Measurements from ENCODE around the gene LRRIQ4.

The LRRIQ4 gene

DNA sequence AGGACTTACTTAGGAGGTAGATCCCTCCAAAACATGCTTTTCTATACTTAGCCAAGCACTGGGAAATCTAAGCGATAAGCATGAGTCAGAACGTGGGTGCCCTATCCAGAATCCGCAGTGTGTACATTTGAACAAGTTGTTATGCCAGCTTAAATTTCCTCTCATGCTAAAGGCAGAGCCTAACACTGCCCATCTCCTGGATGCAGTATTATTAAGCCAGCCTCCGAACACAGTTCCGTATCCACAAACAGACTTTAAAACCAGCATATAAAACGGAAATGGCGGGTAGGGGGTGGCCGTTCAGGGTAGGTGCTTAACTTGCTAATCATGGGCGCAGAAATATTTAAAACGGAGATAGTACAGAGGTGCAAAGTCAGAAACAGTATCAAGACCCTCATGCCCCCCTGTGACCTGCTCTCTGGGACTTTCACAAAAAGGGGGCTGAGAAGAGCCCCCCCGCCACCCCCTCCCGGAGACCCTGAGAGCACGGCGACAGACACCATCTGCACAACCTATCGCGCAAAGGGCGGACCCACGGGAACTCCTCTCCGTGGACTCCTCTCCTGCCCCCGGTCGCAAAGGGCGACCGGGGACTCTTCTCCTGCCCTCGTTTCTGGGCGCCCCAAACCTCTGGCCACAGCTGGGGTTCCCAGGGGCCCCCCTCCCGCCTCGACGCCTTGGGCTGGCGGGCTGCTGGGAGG, 889 bp upstream of the LRRIQ4 start:
- Histone ChIP-seq H3K4me3 (ENCODE audit: low read length) (peak overlapping the region; percentile 73), H3K4me2 (ENCODE audit: low read length) (peak overlapping the region; percentile 98), H3K4me1 (ENCODE audit: control insufficient read depth, low read length) (peaks cover 46% of the 10 kb centered on the region), H3K36me3 (ENCODE audit: control insufficient read depth, low read length) (peaks cover 3% of the 10 kb centered on the region; the same call in 1 of the 2 replicates), H3K79me2 (ENCODE audit: control insufficient read depth, low read length) (peaks cover 22% of the 10 kb centered on the region), H3K9me3 (ENCODE audit: control insufficient read depth, insufficient read depth, low read length) (peaks cover 10% of the 10 kb centered on the region; the same call in 1 of the 2 replicates), H3K27ac (ENCODE audit: low read depth, low read length) (peak overlapping the region; percentile 53), H4K20me1 (ENCODE audit: control insufficient read depth, insufficient read depth, low read depth, low read length) (no peaks in the 10 kb centered on the region), H3F3A (ENCODE audit: control insufficient read depth, insufficient read depth) (peaks cover 16% of the 10 kb centered on the region), H3K27me3 (ENCODE audit: control insufficient read depth, low read length) (no peaks in the 10 kb centered on the region), H3K9me2 (replicated peaks; ENCODE audit: control insufficient read depth, low read length) (no peaks in the 10 kb centered on the region)
- TF ChIP-seq EZH2phosphoT487 (IDR thresholded peaks at IDR 0.05; ENCODE audit: borderline replicate concordance, low read length) (no peak), CTCF (IDR thresholded peaks at IDR 0.05; ENCODE audit: low read depth, low read length, poor library complexity, severe bottlenecking) (no peak)

DNA sequence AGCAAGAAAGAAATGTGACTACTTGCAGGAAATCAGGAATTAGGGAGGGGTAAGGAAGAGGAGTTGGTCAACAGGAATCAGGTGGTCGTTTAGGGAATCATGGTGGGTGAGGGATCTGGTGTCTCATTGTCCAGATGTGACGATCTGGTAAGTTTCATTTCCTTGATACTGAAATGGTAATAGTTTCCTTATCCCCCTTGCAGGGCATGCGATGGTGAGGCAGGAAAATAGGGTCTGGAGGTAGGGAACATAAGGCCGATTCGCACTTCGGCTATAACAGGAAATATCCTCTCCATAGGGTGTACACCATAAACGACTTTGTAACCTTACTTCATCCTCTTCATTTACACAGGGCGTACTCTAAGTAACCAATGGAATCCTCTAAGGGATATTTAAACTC, 608 bp downstream of the LRRIQ4 start:
- H3K36me3 ChIP-seq (ENCODE audit: control insufficient read depth, low read length): no peaks in the 10 kb centered on the region; the same call in 1 of the 2 replicates
- peaks cover 16% of the 10 kb centered on the region for H3F3A ChIP-seq (ENCODE audit: control insufficient read depth, insufficient read depth)
- no peak for TF ChIP-seq CTCF (IDR thresholded peaks at IDR 0.05; ENCODE audit: low read depth, low read length, poor library complexity, severe bottlenecking)
- no peak for TF ChIP-seq EZH2phosphoT487 (IDR thresholded peaks at IDR 0.05; ENCODE audit: borderline replicate concordance, low read length)
- H3K79me2 ChIP-seq (ENCODE audit: control insufficient read depth, low read length): peaks cover 22% of the 10 kb centered on the region
- H4K20me1 ChIP-seq (ENCODE audit: control insufficient read depth, insufficient read depth, low read depth, low read length): no peaks in the 10 kb centered on the region
- peak overlapping the region; percentile 73 for H3K4me3 ChIP-seq (ENCODE audit: low read length)
- H3K9me3 ChIP-seq (ENCODE audit: control insufficient read depth, insufficient read depth, low read length): peaks cover 10% of the 10 kb centered on the region; the same call in 1 of the 2 replicates
- peak overlapping the region; percentile 98 for H3K4me2 ChIP-seq (ENCODE audit: low read length)
- H3K27me3 ChIP-seq (ENCODE audit: control insufficient read depth, low read length): no peaks in the 10 kb centered on the region
- H3K4me1 ChIP-seq (ENCODE audit: control insufficient read depth, low read length): peaks cover 49% of the 10 kb centered on the region
- peak overlapping the region; percentile 53 for H3K27ac ChIP-seq (ENCODE audit: low read depth, low read length)
- no peaks in the 10 kb centered on the region for H3K9me2 ChIP-seq (replicated peaks; ENCODE audit: control insufficient read depth, low read length)

GRCh38 chr3:169813757-169814517, 1.3 kb downstream of the LRRIQ4 start:
- Histone ChIP-seq H3K4me1 (ENCODE audit: control insufficient read depth, low read length) (peaks cover 52% of the 10 kb centered on the region), H3K27ac (ENCODE audit: low read depth, low read length) (peak overlapping the region; percentile 53), H3K4me3 (ENCODE audit: low read length) (peak overlapping the region; percentile 73), H3K9me3 (ENCODE audit: control insufficient read depth, insufficient read depth, low read length) (peaks cover 10% of the 10 kb centered on the region; the same call in 1 of the 2 replicates), H3K36me3 (ENCODE audit: control insufficient read depth, low read length) (no peaks in the 10 kb centered on the region; the same call in 1 of the 2 replicates), H4K20me1 (ENCODE audit: control insufficient read depth, insufficient read depth, low read depth, low read length) (no peaks in the 10 kb centered on the region), H3K27me3 (ENCODE audit: control insufficient read depth, low read length) (no peaks in the 10 kb centered on the region), H3K4me2 (ENCODE audit: low read length) (peak overlapping the region; percentile 98), H3F3A (ENCODE audit: control insufficient read depth, insufficient read depth) (peaks cover 14% of the 10 kb centered on the region), H3K79me2 (ENCODE audit: control insufficient read depth, low read length) (peaks cover 22% of the 10 kb centered on the region), H3K9me2 (replicated peaks; ENCODE audit: control insufficient read depth, low read length) (no peaks in the 10 kb centered on the region)
- no peak for TF ChIP-seq EZH2phosphoT487 (IDR thresholded peaks at IDR 0.05; ENCODE audit: borderline replicate concordance, low read length)
- TF ChIP-seq CTCF (IDR thresholded peaks at IDR 0.05; ENCODE audit: low read depth, low read length, poor library complexity, severe bottlenecking): peak; percentile 84

Measured in DOHH2 (cell line).